Measurements from ENCODE around the gene ECE1.

The ECE1 gene

DNA sequence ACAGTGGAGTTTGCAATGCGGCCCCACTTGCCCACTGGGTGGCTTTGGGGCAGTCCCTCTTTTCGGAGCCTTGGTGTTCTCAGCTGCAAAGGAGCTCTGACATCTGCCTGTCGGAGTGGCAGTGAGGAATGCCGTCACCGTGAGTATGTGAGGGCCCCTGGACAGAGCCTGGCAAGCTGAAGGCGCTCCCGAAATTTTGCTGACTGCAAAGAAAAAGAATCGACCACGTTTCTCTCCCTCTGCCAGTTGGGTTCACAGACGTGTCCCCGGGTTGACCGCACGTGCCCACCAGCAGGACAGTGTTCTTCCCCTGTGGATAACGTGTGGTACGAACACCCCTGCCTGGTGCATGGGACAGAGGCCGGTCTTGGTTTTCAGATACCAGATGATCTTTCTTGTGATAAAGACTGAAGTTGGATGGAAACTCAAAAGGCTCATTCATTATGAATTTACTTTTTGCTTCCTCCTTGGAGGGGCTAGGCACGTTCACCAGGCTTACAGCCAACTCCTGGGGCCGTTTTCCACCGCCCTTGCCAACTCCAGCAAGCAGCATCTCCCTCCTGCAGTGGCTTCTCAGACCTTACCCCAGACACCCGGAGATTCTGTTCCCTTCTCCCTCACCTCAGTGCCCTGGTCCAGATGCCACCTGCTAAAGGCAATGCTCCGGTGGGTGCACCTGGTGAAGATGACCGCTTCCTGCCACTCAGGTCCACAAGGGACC lies 29.7 kb downstream of the ECE1 start:
- TF ChIP-seq, protein P1, sequence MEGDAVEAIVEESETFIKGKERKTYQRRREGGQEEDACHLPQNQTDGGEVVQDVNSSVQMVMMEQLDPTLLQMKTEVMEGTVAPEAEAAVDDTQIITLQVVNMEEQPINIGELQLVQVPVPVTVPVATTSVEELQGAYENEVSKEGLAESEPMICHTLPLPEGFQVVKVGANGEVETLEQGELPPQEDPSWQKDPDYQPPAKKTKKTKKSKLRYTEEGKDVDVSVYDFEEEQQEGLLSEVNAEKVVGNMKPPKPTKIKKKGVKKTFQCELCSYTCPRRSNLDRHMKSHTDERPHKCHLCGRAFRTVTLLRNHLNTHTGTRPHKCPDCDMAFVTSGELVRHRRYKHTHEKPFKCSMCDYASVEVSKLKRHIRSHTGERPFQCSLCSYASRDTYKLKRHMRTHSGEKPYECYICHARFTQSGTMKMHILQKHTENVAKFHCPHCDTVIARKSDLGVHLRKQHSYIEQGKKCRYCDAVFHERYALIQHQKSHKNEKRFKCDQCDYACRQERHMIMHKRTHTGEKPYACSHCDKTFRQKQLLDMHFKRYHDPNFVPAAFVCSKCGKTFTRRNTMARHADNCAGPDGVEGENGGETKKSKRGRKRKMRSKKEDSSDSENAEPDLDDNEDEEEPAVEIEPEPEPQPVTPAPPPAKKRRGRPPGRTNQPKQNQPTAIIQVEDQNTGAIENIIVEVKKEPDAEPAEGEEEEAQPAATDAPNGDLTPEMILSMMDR (IDR thresholded peaks at IDR 0.05), result no peak
- Histone ChIP-seq H3K27ac (peak overlapping the region; percentile 93 to 94), H3K4me3 (no peak overlapping the region)
- peak; percentile 75 for DNase-seq (ENCODE audit: low spot score)

DNA sequence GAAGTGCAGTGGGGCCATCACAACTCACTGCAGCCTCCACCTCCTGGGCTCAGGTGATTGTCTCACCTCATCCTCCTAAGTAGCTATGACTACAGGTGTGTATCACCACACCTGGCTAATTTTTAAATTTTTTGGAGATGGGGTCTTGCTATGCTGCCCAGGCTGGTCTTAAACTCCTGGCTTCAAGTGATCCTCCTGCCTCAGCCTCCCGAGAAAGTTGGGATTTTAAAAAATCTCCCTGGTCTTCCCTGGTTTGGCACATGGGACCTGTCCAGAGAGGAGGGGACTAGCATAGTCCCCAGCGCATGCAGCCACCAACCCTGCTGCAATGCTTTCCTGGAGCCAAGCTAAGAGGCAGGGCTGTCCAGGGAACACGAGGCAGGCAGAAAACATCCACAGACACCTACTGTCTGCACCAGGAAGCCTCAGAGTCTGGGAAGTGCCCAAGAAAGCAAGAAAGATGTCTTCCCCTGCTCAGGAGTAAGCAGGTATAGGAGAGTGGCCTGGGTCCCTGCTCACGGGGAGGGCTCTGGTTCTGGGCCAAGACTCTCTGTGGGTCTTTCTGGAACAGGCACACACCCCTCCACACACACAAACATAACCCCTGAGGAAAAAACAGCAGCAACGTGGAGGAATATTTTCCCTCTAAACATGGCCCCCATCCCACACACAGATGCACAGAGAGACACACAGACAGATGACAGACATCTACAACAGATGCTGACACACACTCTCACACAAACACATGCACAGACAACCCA lies 30.8 kb downstream of the ECE1 start:
- DNase-seq (ENCODE audit: low spot score), result peak; percentile 58
- TF ChIP-seq, protein P1 (IDR thresholded peaks at IDR 0.05), result no peak
- Histone ChIP-seq H3K4me3 (no peak overlapping the region), H3K27ac (peak overlapping the region; percentile 93 to 94)

DNA sequence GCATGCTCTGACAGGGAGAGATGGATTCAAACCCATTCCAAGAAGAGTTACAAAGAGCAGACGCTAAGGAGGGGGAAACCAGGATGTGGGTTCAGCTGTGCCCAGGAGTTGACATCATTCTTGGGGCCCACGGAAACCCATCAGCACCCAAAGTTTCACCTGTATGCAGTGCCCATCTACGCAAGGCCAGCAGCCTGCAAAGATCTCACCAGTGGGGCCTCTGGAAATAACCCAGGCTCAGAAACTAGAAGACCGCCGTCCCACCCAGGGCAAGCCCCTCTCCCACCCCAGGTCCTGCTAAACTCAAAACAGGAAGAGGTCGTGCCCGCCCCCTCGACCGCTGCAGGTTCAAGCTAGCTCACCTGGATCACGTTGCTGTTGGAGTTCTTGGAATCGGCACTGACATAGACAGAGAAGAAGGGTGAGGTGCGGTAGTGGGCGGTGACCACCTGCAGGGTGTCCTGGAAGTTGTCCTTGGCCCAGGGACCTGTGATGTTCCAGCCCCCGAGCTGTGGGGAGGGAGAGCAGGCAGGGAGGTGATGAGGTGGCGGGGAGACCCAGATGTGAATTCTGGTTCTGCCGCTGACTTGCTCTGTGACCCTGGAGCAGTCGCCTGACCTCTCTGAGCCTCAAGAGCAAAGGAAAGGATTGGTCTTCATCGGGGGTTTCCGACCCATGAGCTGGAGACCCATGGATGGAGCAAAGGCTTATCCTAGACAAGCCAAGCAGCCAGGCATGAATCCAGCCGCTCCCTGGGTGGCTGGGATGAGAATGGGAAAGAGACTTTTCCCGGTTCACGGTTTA lies 31.7 kb downstream of the ECE1 start:
- TF ChIP-seq, protein P1 (IDR thresholded peaks at IDR 0.05), result no peak
- DNase-seq (ENCODE audit: low spot score), result peak; percentile 72
- no peak overlapping the region for H3K4me3 ChIP-seq
- peak overlapping the region; percentile 93 to 94 for H3K27ac ChIP-seq

DNA sequence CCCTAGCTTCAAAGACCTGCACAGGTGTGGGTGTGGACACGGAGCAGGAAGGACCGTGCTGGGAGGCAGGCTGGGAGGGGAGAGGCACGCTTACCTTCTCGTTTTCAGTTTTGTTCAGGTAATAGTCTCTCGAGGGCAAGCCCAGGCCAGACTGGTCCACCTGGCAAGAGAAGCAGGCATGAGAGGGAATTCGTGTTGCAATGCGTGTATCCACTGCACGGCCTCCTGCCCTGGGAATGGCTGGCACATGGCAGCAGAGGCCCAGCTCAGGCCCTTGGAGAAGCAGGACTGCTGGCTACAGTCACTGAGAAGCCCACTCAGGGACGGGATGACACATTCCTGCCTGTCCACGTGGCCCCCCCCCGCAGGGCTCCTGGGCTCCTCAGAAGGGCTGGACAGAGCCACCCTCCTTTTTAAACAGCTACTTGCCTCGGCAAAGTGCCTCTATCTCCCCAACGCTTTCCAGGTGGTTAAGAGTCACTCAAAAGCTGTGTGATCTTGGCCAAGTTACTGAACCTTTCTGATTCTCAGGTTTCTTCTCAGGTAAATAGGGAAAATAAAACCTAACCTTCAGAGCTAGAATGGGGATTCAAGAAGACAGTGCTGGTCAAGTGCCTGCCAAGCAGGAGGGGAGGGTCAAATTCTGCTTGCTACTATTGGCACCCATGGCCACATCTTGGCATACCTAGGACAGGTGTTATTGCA lies 32.7 kb downstream of the ECE1 start:
- peak; percentile 72 for DNase-seq (ENCODE audit: low spot score)
- TF ChIP-seq, protein P1 (IDR thresholded peaks at IDR 0.05), result no peak
- no peak overlapping the region for H3K4me3 ChIP-seq
- H3K27ac ChIP-seq, result peak overlapping the region; percentile 4 to 93

DNA sequence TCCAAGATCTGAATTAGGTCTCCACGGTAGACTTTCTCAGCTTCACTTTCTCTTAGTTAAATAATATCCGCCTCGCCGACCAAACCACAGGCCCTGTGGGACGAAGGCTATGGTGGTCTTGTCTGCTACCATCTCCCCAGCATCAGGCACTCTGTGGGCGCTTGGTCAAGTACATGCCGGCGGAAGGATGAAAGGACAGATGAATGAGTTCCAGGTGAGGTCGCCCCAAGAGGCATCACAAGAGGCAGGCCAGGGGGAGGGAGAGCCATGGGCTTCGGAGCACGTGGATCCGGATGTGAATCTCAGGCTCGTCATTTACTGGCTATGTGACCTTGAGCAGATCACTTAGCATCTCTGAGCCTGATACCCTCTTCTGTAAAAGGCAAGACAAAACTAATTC lies 33.5 kb downstream of the ECE1 start:
- TF ChIP-seq, protein P1 (IDR thresholded peaks at IDR 0.05), result no peak
- Histone ChIP-seq H3K4me3 (no peak overlapping the region), H3K27ac (peak overlapping the region in 1 of 2 donors; percentile 93)
- peak; percentile 70 for DNase-seq (ENCODE audit: low spot score)

DNA sequence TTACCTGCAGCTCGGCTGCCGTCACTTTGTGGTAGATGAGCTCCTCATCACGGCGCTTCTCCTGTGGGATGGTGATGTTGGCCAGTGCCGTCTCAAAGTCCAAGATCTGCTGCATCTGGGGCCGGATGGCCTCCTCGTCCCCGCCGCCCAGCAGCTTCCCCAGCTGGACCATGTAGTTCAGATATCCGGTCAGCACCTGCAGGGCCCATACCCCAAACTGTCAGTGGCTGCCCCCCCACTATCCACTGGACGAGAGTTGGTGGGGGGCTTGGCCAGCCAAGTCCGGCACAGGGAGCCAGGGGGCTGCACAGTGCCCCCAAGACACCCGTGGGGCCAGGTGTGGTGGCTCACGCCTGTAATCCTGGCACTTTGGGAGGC lies 34.3 kb downstream of the ECE1 start:
- DNase-seq (ENCODE audit: low spot score), result no peak
- TF ChIP-seq, protein P1 (IDR thresholded peaks at IDR 0.05), result no peak
- Histone ChIP-seq H3K4me3 (no peak overlapping the region), H3K27ac (peak overlapping the region; percentile 76 to 93)
